Measurements from ENCODE around the gene ABCB1. TPM values are rescaled to one million over a fixed set of nuclear protein-coding genes. Genes with fewer than 3 reads are reported as not detected.

Gene ABCB1
- total and polyA plus RNA-seq, 2 of the 13 experiments (the other 11 are each of a cell fraction or from before 2014, with no cell fraction given) = 42.8 to 52.6 TPM

DNA sequence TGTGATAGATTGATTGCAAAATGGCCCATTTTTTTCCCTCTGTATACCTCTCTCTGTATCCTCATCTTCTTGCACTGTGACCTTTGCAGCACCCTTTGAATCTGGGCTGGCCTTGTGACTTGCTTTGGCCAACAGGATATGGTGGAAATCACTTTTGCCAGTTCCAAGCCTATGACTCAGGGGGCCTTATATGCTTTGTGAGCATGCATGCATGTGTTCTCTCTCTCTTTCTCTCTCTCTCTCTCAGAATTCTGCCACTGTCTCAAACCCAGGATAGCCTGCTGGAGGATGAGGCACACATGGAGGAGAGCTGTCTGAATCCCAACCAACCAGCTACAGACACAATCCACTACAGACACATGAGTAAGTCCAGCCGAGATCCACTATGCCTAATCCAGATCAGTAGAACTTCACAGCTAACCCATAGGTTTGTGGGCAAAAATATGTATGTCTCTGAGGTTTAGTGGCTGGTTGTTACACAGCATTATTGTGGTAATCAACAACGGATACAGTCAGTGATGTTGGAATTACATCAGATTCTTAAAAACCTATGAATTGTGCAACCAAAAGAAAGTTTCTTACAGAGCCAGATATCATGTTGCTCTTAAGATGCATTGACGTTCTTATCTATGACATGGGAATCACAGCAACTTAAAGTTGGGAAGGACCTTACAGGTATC lies 83.4 kb downstream of the ABCB1 start:
- FAIRE-seq = no peak
- no peak overlapping the region for H3K9ac ChIP-seq (ENCODE audit: insufficient read depth, low read depth, low read length)
- H3K36me3 ChIP-seq (replicated peaks in 1 of 2; ENCODE audit: control insufficient read depth in 1 of 2, insufficient read depth in 2 of 2, low read length in 2 of 2) = peaks cover 1 to 9% of the 10 kb centered on the region in 2 experiments; a peak in 3 of 5 replicates
- no peaks in the 10 kb centered on the region for H3K79me2 ChIP-seq (ENCODE audit: insufficient read depth, low read length)
- no peak overlapping the region for H3K27ac ChIP-seq (ENCODE audit: extremely low read length, insufficient read depth, low read length)
- intact Hi-C loops (cut with micrococcal nuclease; ENCODE audit: unreplicated experiment) (no loop called here), in situ Hi-C loops (cut with HindIII; ENCODE audit: extremely low pct_ligation_motif_present, low pct_unique_long_range_greater_than_20kb) (no loop called here)
- H3K4me3 ChIP-seq (replicated peaks in 1 of 3; ENCODE audit: insufficient read depth in 1 of 3, low read depth in 2 of 3, low read length in 3 of 3) = no peak overlapping the region
- 100% methylated on average over 3 of the region's 3 CpGs for whole genome bisulfite sequencing (ENCODE audit: low lambda C conversion rate)
- no peak for ATAC-seq
- POLR2A ChIA-PET = no interaction called here
- H3K27me3 ChIP-seq (ENCODE audit: control insufficient read depth in 1 of 2, insufficient read depth in 2 of 2, low read length in 2 of 2) = no peaks in the 10 kb centered on the region
- H3K4me1 ChIP-seq (ENCODE audit: insufficient read depth, low read length) = no peaks in the 10 kb centered on the region
- BruUV-seq (replicated peaks) = no TSS peak
- no peak for DNase-seq (ENCODE audit: low spot score)
- CTCF ChIA-PET (ENCODE audit: low intra/inter-chr PET ratio, low total read pairs) = no interaction called here
- no peaks in the 10 kb centered on the region for H4K20me1 ChIP-seq (ENCODE audit: insufficient read depth, low read length)
- no peak overlapping the region for H3K4me2 ChIP-seq (ENCODE audit: low read depth, low read length)
- no peak overlapping the region for H2AFZ ChIP-seq (ENCODE audit: low read length)
- H3K9me3 ChIP-seq (ENCODE audit: low read length) = no peaks in the 10 kb centered on the region
- TF ChIP-seq ZNF777 (CRISPR knock-in tag; IDR thresholded peaks at IDR 0.05) (no peak), MAFG (CRISPR knock-in tag; IDR thresholded peaks at IDR 0.05) (no peak), FOXO4 (CRISPR knock-in tag; conservative IDR thresholded peaks at IDR 0.05) (no peak), GFI1 (CRISPR knock-in tag; IDR thresholded peaks at IDR 0.05; ENCODE audit: borderline replicate concordance) (no peak), SP2 (CRISPR knock-in tag; IDR thresholded peaks at IDR 0.05) (no peak), ZNF816 (CRISPR knock-in tag; IDR thresholded peaks at IDR 0.05; ENCODE audit: borderline replicate concordance) (no peak), NFKBIZ (CRISPR knock-in tag; IDR thresholded peaks at IDR 0.05) (no peak), ZNF660 (CRISPR knock-in tag; IDR thresholded peaks at IDR 0.05; ENCODE audit: borderline replicate concordance, low read depth) (no peak), MZF1 (CRISPR knock-in tag; IDR thresholded peaks at IDR 0.05; ENCODE audit: borderline replicate concordance) (no peak), ZNF350 (CRISPR knock-in tag; IDR thresholded peaks at IDR 0.05; ENCODE audit: borderline replicate concordance, low read depth) (no peak), ZNF557 (CRISPR knock-in tag; IDR thresholded peaks at IDR 0.05) (no peak), POLR2G (IDR thresholded peaks at IDR 0.05; ENCODE audit: low read depth, low read length) (no peak), ZFYVE20 (CRISPR knock-in tag; IDR thresholded peaks at IDR 0.05; ENCODE audit: borderline replicate concordance, low read depth) (no peak), PHF20 (CRISPR knock-in tag; IDR thresholded peaks at IDR 0.05) (no peak)
- TF ChIP-seq, protein P1, sequence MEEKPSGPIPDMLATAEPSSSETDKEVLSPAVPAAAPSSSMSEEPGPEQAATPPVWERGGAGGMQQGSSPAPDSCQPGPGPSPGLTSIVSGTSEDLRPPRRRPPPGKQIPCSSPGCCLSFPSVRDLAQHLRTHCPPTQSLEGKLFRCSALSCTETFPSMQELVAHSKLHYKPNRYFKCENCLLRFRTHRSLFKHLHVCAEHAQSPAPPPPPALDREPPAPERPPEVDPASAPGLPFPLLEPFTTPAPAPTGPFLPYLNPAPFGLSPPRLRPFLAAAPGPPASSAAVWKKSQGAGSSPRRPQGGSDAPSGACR (CRISPR knock-in tag; IDR thresholded peaks at IDR 0.05) = no peak
- TF ChIP-seq, protein P2, sequence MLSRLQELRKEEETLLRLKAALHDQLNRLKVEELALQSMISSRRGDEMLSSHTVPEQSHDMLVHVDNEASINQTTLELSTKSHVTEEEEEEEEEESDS (CRISPR knock-in tag; IDR thresholded peaks at IDR 0.05; ENCODE audit: borderline replicate concordance) = no peak
